SH-SY5Y (cell line): ENCODE data around the gene AMH.

ENCODE experiments used
- GATA2 ChIP-seq: IDR thresholded peaks from 2 replicates; pipeline ENCODE4 v1.6.1; 2011; ENCODE audit warnings: mild to moderate bottlenecking, low read depth, low read length
- GATA3 ChIP-seq: IDR thresholded peaks from 2 replicates; pipeline ENCODE4 v1.6.1; 2011; ENCODE audit warnings: low read depth, mild to moderate bottlenecking, low read length, moderate library complexity

DNA sequence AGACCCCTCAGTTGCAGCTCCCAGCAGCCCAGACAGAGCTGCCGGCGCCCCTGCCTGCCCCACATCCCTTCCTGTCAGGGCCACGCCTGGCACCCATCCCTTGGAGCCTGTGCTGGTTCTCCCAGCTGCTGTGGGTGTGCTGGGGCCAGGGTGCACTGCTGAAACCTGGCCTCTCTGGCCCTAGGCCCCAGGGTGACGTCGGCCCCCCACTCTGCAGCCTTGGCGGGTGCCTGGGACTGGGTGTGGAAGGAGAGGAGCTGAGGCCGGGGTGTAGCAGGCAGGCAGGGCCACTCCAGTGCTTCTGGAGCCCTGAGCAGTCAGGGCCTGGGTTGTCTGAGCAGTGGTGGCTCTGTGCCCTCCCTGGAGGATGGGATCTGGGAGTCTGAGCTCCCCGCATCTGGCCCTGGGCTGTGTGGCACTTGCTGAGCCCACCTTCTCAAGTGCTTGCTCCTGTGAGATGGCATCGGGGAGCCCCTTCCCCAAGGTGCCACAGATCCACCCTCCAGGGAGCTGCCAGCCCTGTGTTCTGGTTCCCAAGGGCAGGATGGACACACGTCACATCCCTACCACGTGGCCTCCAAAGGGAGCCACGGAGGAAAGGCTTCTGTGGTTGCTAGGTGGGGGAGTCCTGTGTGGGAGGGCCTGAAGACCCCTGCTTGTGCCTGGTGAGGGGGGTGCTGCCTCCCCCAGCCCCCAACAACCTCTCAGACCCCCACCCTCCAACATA, 18.2 kb upstream of the AMH start:
- TF ChIP-seq GATA2 (no peak), GATA3 (no peak)
